ENCODE data around the gene TEX22.

TEX22 gene

DNA sequence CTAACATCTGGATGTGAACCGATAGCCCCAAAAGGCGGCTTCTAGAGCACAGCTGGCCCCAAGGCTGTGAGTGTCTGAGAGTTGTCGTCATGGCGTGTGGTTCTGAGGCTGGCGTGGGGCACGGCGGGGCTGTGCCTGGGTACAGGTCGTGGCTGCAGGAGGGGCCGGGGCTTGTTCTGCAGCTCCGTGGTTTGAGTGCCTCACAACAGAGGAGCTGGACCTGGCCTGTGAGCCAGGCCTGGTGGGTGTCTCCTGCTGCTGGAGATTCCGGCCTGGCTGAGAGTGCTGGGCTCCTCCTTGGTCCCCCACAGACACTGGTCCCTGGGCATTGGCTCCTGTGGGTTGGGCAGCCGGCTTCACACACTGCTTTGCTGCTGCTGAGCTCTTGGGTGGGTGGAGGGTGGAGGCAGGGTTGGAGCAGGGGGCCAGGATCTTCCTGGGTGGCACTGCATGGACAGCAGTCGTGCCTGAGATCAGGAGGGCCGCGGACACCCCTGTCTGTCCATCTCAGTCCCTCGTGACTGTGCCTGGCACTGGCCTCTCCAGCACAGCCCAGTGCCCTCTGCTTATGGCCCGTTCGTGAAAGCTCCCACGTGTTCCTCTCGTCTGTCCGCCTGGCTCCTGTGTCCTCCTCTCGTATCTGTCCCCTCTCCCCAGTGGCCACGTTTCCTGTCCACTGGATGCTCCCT is 31.8 kb upstream of the TEX22 start:
- DNase-seq (ENCODE audit: low spot score): no peak

GRCh38 chr14:105367116-105368031 is 31.0 kb upstream of the TEX22 start:
- DNase-seq (ENCODE audit: low spot score): no peak

DNA sequence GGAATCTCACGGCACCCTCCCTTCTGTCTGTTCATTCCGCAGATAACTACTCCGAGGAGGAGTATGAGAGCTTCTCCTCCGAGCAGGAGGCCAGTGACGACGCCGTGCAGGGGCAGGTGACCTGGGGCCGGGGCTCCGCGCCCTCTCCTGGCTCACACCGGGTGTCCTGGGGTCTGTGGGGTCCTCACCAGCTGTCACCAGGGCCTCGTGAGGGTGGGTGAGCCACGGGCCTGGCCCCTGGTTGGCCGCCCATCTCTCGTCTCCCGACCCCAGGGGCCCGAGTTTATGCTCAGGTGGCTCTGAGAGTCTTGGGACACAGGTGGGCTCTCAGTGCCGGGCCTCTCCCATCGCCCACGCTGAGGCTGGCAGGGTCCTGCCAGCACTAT is 30.3 kb upstream of the TEX22 start:
- no peak for DNase-seq (ENCODE audit: low spot score)

- DNase-seq (ENCODE audit: low spot score): no peak
These were observed 29.9 kb upstream of the TEX22 start for GRCh38 chr14:105368426-105368825.

DNA sequence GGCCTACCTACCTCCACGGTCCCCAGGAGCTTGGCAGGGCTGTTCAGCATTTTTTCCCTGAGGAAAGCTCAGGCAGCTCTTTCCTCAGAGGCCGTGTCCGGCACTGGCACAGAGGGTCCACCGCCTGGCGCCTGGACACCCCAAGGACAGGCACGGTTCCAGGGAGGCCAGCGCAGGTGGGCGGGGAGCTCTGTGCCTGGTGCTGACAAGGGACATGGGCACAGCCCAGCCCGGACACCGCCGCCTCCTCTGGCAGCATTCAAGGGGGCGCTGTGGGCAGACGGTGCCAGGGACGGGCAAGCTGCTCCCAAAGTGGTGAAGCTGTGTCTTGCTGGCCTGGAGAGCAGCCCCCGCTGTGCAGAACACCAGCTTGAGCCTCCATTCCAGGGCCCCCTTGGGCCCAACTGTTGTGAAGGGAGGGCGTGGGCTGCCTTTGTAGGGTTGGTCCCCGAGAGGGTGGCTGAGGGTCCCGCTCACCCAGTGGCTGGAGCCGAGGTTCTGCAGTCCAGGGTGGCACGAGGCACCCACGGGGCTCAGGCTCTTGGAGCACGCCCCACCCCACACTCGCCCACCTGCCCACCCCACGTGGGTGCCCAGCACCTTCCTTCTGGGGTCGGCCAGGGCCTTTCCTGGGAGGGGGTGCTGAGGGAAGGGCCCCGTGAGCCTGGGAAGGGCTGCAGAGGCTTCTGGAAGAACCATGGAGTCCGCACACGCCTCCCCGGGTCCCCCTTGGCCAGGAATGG is 29.3 kb upstream of the TEX22 start:
- DNase-seq (ENCODE audit: low spot score): no peak

- no peak for DNase-seq (ENCODE audit: low spot score)
These were observed 28.7 kb upstream of the TEX22 start for GRCh38 chr14:105369653-105370040.

GRCh38 chr14:105374389-105374788 is 23.9 kb upstream of the TEX22 start:
- DNase-seq (ENCODE audit: low spot score): no peak

GRCh38 chr14:105375635-105376057 is 22.7 kb upstream of the TEX22 start:
- DNase-seq (ENCODE audit: low spot score): peak; percentile 26

DNA sequence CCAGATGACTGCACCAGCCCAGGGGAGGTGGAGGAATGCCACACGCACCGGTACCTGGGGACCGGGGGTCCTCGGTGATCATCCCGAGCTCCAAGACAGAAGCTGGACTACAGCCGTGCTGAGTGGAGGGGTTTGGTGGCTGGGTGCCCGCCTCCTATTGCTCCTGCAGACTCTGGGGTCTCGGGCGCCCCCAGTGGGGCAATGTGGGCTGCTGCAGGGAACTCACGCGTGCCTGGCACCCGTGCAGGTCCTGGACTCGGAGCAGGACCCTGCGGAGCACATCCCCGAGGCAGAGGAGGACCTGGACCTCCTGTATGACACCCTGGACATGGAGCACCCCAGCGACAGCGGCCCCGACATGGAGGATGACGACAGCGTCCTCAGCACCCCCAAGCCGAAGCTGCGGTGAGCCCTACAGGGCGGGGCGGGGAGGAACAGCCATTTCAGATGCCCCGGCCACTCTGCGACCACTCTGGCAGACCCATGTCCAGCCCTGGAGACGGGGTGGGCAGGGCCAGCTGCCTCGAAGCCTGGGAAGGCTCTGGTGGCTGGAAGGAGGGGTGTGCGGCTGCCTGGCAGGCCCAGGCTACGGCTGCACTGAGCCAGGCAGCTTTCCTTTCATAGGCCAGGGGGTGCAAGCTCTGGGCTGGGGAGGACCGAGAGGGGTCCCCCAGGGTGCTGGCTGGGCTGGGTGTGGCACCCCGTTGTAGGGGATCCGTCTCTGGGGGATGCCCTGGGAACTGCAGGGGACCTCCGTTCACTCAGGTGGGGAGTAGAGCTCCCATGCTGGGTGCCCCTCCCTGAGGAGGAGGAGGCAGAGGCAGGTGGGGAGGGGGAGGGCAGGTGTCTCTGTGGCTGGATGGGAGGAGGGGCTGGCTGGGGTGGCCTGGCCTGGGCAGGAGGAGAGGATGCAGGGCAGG is 21.6 kb upstream of the TEX22 start:
- no peak for DNase-seq (ENCODE audit: low spot score)

GRCh38 chr14:105377555-105378182 is 20.7 kb upstream of the TEX22 start:
- DNase-seq (ENCODE audit: low spot score): no peak

- no peak for DNase-seq (ENCODE audit: low spot score)
These were observed 20.1 kb upstream of the TEX22 start for GRCh38 chr14:105378199-105378598.

DNA sequence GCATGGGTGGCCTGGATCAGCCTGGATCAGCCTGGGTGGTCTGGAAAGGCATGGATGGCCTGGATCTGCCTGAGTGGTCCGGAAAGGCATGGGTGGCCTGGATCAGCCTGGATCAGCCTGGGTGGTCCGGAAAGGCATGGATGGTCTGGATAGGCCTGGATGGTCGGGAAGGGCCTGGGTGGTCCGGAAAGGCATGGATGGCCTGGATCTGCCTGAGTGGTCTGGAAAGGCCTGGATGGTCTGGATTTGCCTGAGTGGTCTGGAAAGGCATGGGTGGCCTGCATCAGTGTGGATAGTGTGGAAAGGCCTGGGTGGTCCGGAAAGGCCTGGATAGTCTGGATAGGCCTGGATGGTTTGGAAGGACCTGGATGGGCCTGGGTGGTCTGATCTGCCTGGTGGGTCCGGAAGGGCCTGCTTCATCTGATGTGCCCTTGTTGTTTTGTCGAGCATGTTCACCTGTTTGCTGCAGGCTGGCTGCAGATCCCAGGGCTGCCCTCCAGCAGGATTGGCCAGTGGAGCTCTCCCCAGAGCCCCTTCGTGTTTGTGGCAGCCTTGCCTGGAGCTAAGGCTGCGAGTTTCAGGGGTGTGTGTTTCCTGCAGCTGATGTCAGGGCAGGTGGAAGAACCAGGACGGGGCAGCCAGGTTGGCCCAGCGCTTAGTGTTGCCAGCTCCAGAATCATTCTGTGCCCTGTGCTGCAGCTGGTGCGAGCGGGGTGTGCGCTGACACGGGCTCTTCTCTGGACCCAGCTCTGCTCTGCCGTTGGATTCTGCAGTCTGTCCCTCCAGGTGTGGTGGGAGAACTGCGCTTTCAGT is 19.3 kb upstream of the TEX22 start:
- DNase-seq (ENCODE audit: low spot score): no peak

- no peak for DNase-seq (ENCODE audit: low spot score)
These were observed 18.4 kb upstream of the TEX22 start for GRCh38 chr14:105379946-105380345.

DNA sequence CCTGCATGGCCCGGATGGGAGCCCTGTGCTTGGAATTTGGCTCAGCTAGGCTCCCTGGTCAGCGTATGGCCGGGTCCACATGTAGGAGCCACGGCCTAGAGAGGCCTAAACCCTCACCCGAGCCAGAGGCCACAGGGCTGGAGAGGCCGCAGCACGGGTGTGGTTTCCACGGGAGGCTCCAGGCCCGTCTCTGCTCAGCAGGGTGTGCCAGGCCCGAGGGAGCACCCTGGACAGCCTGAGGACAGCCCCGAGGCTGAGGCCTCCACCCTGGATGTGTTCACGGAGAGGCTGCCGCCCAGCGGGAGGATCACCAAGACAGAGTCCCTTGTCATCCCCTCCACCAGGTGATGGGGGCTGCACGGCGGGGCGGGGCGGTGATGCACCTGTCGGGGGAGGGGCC is 17.6 kb upstream of the TEX22 start:
- DNase-seq (ENCODE audit: low spot score): no peak

DNA sequence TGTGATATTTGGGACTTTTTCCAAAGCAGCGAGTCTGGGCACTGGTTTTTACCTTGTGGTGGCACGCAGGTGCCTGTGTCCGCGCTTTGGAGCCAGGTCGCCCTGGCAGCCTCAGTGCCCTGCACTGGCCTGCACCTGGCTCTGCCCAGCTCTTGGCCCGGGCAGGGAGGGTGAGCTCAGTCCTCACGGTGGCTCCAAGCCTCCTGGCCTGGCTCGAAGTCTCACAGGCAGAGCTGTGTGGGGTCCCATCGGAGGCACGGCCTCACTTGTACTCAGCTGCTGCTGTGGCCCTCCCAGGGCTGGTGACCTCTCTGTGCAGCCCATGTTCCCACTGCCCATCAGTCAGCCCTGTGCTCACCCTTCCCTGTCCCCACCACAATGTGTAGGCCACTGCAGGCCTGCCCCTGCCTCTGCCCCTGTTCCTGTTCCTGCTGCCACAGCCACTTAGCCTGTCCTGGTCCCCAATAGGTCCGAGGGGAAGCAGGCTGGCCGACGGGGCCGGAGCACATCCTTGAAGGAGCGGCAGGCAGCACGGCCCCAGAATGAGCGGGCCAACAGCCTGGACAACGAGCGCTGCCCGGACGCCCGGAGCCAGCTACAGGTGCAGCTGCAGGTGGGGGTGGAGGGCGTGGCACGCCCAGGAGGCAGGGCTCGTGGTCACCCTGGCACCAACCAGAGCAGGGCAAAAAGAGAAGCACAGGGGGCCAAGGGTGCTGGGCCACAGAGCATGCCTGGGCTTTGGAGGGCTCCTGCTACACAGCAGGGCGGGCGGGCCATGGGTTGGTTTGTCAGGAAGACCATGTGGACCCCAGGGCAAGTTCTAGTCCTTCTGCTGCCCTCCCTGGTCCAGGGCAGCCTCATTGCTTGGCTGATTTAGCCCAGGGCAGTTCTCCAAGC is 16.6 kb upstream of the TEX22 start:
- DNase-seq (ENCODE audit: low spot score): no peak

- no peak for DNase-seq (ENCODE audit: low spot score)
These were observed 15.8 kb upstream of the TEX22 start for GRCh38 chr14:105382343-105383082.

DNA sequence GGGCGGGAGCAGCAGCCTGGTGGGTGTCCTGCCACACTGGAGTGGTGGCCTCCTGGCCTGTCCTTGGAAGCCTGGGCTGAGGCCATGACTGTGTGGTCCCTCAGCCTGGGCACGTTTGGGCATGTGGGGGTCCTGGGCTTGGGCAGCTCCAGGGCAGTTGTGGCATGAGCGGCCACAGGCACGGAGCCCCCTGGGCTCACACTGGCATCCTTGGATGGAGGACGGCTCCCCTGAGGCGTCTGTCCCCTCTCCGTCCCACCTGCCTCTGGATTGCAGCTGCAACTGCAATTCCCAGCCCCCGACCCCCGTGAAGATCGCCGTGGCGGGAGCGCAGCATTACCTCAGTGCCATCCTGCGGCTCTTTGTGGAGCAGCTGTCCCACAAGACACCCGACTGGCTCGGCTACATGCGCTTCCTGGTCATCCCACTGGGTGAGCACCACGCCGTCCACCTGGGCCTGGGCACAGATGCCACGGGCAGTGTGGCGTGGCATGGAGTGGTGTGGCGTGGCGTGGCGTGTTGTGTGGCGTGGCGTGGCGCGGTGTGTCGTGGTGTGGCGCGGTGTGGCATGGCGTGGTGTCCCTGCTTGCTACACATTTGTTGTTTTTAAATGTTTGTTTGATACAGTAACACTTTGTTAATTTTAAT is 15.1 kb upstream of the TEX22 start:
- no peak for DNase-seq (ENCODE audit: low spot score)

- DNase-seq (ENCODE audit: low spot score): no peak
These were observed 14.2 kb upstream of the TEX22 start for GRCh38 chr14:105384041-105384557.
